ENCODE data around the gene HOXD10.

The HOXD10 gene

GRCh38 chr2:176139661-176140512, 23.3 kb downstream of the HOXD10 start:
- DNase-seq = no peak
- in situ Hi-C loops (cut with MboI; ENCODE audit: low pct_unique_long_range_greater_than_20kb, low sequenced_read_pairs) = loop anchor here (25.0 kb wide), 2 partner anchors 322 to 997 kb away; no protein-coding TSS in a partner anchor

GRCh38 chr2:176140513-176141317, 24.1 kb downstream of the HOXD10 start:
- DNase-seq = peak; percentile 83
- in situ Hi-C loops (cut with MboI; ENCODE audit: low pct_unique_long_range_greater_than_20kb, low sequenced_read_pairs) = loop anchor here (25.0 kb wide), 2 partner anchors 322 to 997 kb away; no protein-coding TSS in a partner anchor

- DNase-seq = no peak
- in situ Hi-C loops (cut with MboI; ENCODE audit: low pct_unique_long_range_greater_than_20kb, low sequenced_read_pairs) = loop anchor here (25.0 kb wide), 2 partner anchors 320 to 995 kb away; no protein-coding TSS in a partner anchor
Measured at GRCh38 chr2:176142281-176142680, 25.7 kb downstream of the HOXD10 start.

- in situ Hi-C loops (cut with MboI; ENCODE audit: low pct_unique_long_range_greater_than_20kb, low sequenced_read_pairs) = loop anchor here (25.0 kb wide), 2 partner anchors 317 to 992 kb away; no protein-coding TSS in a partner anchor
- DNase-seq = no peak
Measured at GRCh38 chr2:176145085-176145969, 28.7 kb downstream of the HOXD10 start.

- no peak for DNase-seq
- in situ Hi-C loops (cut with MboI; ENCODE audit: low pct_unique_long_range_greater_than_20kb, low sequenced_read_pairs) = loop anchor here (25.0 kb wide), 2 partner anchors 316 to 991 kb away; no protein-coding TSS in a partner anchor
Measured at GRCh38 chr2:176146101-176146500, 29.5 kb downstream of the HOXD10 start.

- in situ Hi-C loops (cut with MboI; ENCODE audit: low pct_unique_long_range_greater_than_20kb, low sequenced_read_pairs) = loop anchor here (25.0 kb wide), 2 partner anchors 316 to 991 kb away; no protein-coding TSS in a partner anchor
Measured at GRCh38 chr2:176146645-176147044, 30.1 kb downstream of the HOXD10 start.

GRCh38 chr2:176147210-176147799, 30.7 kb downstream of the HOXD10 start:
- DNase-seq = no peak
- in situ Hi-C loops (cut with MboI; ENCODE audit: low pct_unique_long_range_greater_than_20kb, low sequenced_read_pairs) = loop anchor here (25.0 kb wide), 2 partner anchors 315 to 990 kb away; no protein-coding TSS in a partner anchor

More at GRCh38 chr2:176146645-176147044, 30.1 kb downstream of the HOXD10 start:
- DNase-seq = no peak

- in situ Hi-C loops (cut with MboI; ENCODE audit: low pct_unique_long_range_greater_than_20kb, low sequenced_read_pairs) = loop anchor here (25.0 kb wide), 2 partner anchors 314 to 989 kb away; no protein-coding TSS in a partner anchor
- DNase-seq = no peak
Measured at GRCh38 chr2:176147800-176148496, 31.4 kb downstream of the HOXD10 start.

GRCh38 chr2:176148751-176149421, 32.3 kb downstream of the HOXD10 start:
- in situ Hi-C loops (cut with MboI; ENCODE audit: low pct_unique_long_range_greater_than_20kb, low sequenced_read_pairs) = loop anchor here (25.0 kb wide), 2 partner anchors 313 to 988 kb away; no protein-coding TSS in a partner anchor
- no peak for DNase-seq

- in situ Hi-C loops (cut with MboI; ENCODE audit: low pct_unique_long_range_greater_than_20kb, low sequenced_read_pairs) = loop anchor here (25.0 kb wide), 2 partner anchors 313 to 988 kb away; no protein-coding TSS in a partner anchor
- no peak for DNase-seq
Measured at GRCh38 chr2:176149481-176149938, 32.9 kb downstream of the HOXD10 start.

- DNase-seq = no peak
- in situ Hi-C loops (cut with MboI; ENCODE audit: low pct_unique_long_range_greater_than_20kb, low sequenced_read_pairs) = loop anchor here (25.0 kb wide), 2 partner anchors 312 to 987 kb away; no protein-coding TSS in a partner anchor
Measured at GRCh38 chr2:176149939-176150583, 33.5 kb downstream of the HOXD10 start.

- DNase-seq = no peak
- in situ Hi-C loops (cut with MboI; ENCODE audit: low pct_unique_long_range_greater_than_20kb, low sequenced_read_pairs) = no loop called here
Measured at GRCh38 chr2:176150584-176151441, 34.2 kb downstream of the HOXD10 start.

- in situ Hi-C loops (cut with MboI; ENCODE audit: low pct_unique_long_range_greater_than_20kb, low sequenced_read_pairs) = no loop called here
- no peak for DNase-seq
Measured at GRCh38 chr2:176151442-176152287, 35.1 kb downstream of the HOXD10 start, which contains the start of gene HOXD4. HOXD4 (plus strand) TSS chr2:176151550; CDS start chr2:176151634, 84 bp downstream.

GRCh38 chr2:176152350-176153181, 36.0 kb downstream of the HOXD10 start:
- DNase-seq = no peak
- in situ Hi-C loops (cut with MboI; ENCODE audit: low pct_unique_long_range_greater_than_20kb, low sequenced_read_pairs) = no loop called here
